ENCODE measurements around the gene ZNF175.

ZNF175 gene

DNA sequence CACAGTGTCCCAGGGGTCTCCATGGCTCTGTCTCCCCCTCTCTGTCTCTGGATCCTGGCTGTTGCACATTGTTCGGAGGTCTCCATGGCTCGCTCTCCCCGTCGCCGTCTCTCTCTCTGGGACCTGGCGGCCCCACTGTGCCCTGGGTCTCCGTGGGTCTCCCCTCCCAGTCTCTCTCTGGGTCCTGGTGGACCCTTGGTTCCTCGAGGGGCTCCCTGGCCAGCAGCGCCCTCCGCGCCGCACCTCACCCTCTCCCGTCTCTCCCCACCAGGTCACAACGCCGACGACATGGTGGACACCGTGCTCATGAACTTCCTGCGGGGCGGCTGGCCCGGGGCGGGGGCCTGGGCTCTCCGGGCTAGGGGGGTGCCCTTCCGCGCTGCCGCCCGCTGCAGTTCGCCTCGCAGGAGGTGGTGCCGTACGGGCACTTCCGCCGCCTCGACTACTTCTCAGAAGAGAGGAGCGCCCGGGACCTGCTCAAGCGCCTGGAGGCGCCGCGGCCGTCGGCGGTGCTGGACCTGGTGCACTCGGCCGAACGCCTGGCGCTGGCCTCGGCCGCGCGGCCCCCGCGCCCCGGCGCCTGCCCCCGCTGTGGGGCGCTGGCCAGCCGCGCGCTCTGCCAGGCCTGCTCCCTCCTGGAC is 30.0 kb downstream of the ZNF175 start:
- no peaks in the 10 kb centered on the region for H3K4me1 ChIP-seq (ENCODE audit: control insufficient read depth, insufficient read depth, low read depth, low read length)
- H2BK15ac ChIP-seq (ENCODE audit: low read depth, poor library complexity, severe bottlenecking), result no peak overlapping the region
- no peak overlapping the region for H3K14ac ChIP-seq (ENCODE audit: low read length in 2 of 2)
- H3K9ac ChIP-seq (ENCODE audit: low read length), result no peak overlapping the region
- H3K18ac ChIP-seq (ENCODE audit: low read depth in 1 of 2, low read length in 2 of 2), result no peak overlapping the region
- H3K79me1 ChIP-seq (replicated peaks; ENCODE audit: low read length, poor library complexity, severe bottlenecking), result peaks cover 2% of the 10 kb centered on the region
- no peak overlapping the region for H3K4me3 ChIP-seq (ENCODE audit: insufficient read depth in 1 of 2, low read depth in 1 of 2, low read length in 2 of 2)
- no peak overlapping the region for H2BK5ac ChIP-seq (ENCODE audit: low read depth, low read length, poor library complexity, severe bottlenecking)
- no peak overlapping the region for H2BK12ac ChIP-seq (ENCODE audit: low read length in 2 of 2)
- H2BK120ac ChIP-seq (ENCODE audit: low read depth, low read length), result no peak overlapping the region
- H2AK5ac ChIP-seq (ENCODE audit: low read length, severe bottlenecking), result no peak overlapping the region
- peaks cover 0 to 18% of the 10 kb centered on the region in 2 experiments for H3K36me3 ChIP-seq (ENCODE audit: control insufficient read depth in 1 of 2, insufficient read depth in 2 of 2, low read depth in 1 of 2, low read length in 2 of 2)
- WGBS, result 94% methylated on average over 58 of the region's 59 CpGs
- H2AFZ ChIP-seq (ENCODE audit: low read depth, low read length), result no peak overlapping the region
- no peak for DNase-seq
- no peak overlapping the region for H3K23ac ChIP-seq (ENCODE audit: low read length in 2 of 2)
- peaks cover 0 to 22% of the 10 kb centered on the region in 2 experiments for H3K27me3 ChIP-seq (ENCODE audit: control insufficient read depth in 1 of 2, insufficient read depth in 1 of 2, low read length in 2 of 2)
- H3K4me2 ChIP-seq (ENCODE audit: low read length, poor library complexity, severe bottlenecking), result no peak overlapping the region
- H4K91ac ChIP-seq (ENCODE audit: low read length), result no peak overlapping the region
- H4K8ac ChIP-seq (ENCODE audit: low read length), result no peak overlapping the region
- H3K27ac ChIP-seq (ENCODE audit: low read length, poor library complexity, severe bottlenecking), result no peak overlapping the region
- no peak overlapping the region for H3K4ac ChIP-seq (ENCODE audit: low read depth in 1 of 2, low read length in 2 of 2)
- no peaks in the 10 kb centered on the region for H3K9me3 ChIP-seq (ENCODE audit: control insufficient read depth, low read length)

DNA sequence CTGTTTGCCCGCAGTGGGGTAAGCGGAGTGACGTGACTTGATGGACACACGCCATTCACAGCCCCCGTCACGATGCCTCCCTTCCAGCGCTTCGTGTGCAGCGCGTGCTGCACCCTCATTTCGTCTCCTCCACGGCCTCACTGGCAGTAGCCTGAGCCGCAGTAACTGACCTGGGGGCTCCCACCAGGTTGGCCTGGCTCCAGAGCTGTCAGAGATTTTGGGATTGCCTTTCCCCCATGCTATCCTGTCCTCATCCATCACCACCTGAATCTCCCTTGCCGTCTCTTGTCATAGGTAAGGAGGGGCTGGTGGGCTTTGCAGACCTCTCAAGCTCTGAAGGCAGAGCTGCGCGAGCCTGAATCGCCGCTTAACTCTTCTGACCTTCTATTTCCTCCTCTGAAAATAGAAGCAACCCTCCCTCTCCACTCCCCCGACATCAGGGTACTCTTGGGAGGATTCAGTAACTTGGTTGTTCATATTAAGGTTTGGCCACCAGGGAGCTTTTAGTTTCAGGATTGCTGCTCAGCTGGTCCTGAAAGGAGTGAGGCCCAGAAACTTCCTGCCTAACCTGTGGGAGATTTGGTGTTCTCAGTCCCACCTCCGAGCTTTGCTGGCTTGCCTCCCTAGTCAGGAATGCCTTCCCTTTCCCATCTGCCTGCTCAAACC is 31.2 kb downstream of the ZNF175 start:
- no peak overlapping the region for H3K4ac ChIP-seq (ENCODE audit: low read depth in 1 of 2, low read length in 2 of 2)
- H4K8ac ChIP-seq (ENCODE audit: low read length), result no peak overlapping the region
- no peak overlapping the region for H2AFZ ChIP-seq (ENCODE audit: low read depth, low read length)
- no peak overlapping the region for H2BK15ac ChIP-seq (ENCODE audit: low read depth, poor library complexity, severe bottlenecking)
- peaks cover 0 to 22% of the 10 kb centered on the region in 2 experiments for H3K27me3 ChIP-seq (ENCODE audit: control insufficient read depth in 1 of 2, insufficient read depth in 1 of 2, low read length in 2 of 2)
- H3K23ac ChIP-seq (ENCODE audit: low read length in 2 of 2), result no peak overlapping the region
- H2BK5ac ChIP-seq (ENCODE audit: low read depth, low read length, poor library complexity, severe bottlenecking), result no peak overlapping the region
- no peak overlapping the region for H2AK5ac ChIP-seq (ENCODE audit: low read length, severe bottlenecking)
- no peak overlapping the region for H3K14ac ChIP-seq (ENCODE audit: low read length in 2 of 2)
- WGBS, result 89% methylated on average over 19 of the region's 20 CpGs
- no peak overlapping the region for H3K4me3 ChIP-seq (ENCODE audit: insufficient read depth in 1 of 2, low read depth in 1 of 2, low read length in 2 of 2)
- H3K4me2 ChIP-seq (ENCODE audit: low read length, poor library complexity, severe bottlenecking), result no peak overlapping the region
- no peaks in the 10 kb centered on the region for H3K4me1 ChIP-seq (ENCODE audit: control insufficient read depth, insufficient read depth, low read depth, low read length)
- peaks cover 0 to 18% of the 10 kb centered on the region in 2 experiments for H3K36me3 ChIP-seq (ENCODE audit: control insufficient read depth in 1 of 2, insufficient read depth in 2 of 2, low read depth in 1 of 2, low read length in 2 of 2)
- H3K79me1 ChIP-seq (replicated peaks; ENCODE audit: low read length, poor library complexity, severe bottlenecking), result peaks cover under 1% of the 10 kb centered on the region
- H4K91ac ChIP-seq (ENCODE audit: low read length), result no peak overlapping the region
- no peak for DNase-seq
- no peak overlapping the region for H2BK12ac ChIP-seq (ENCODE audit: low read length in 2 of 2)
- no peaks in the 10 kb centered on the region for H3K9me3 ChIP-seq (ENCODE audit: control insufficient read depth, low read length)
- no peak overlapping the region for H2BK120ac ChIP-seq (ENCODE audit: low read depth, low read length)
- no peak overlapping the region for H3K27ac ChIP-seq (ENCODE audit: low read length, poor library complexity, severe bottlenecking)
- no peak overlapping the region for H3K18ac ChIP-seq (ENCODE audit: low read depth in 1 of 2, low read length in 2 of 2)
- no peak overlapping the region for H3K9ac ChIP-seq (ENCODE audit: low read length)

DNA sequence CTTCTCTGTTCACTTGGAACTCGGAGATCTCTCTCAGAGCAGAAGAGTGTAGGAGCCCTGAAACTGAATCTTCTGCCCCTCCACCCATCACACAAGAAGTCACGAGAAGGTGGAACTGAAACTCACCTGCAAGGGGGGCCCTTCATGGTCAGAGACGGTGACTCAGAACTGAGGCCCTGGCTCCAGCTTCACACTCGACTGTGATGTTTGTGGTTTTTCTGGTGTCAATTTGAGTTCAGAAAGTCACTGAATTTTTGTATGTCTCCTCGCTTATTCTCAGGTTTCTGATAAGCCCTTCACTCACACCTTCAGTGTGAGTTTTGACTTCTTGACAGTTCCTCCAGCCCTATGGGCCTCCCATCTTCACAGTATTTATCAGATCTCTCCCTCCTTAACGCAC is 36.0 kb downstream of the ZNF175 start:
- Histone ChIP-seq H3K14ac (ENCODE audit: low read length in 2 of 2) (no peak overlapping the region), H3K18ac (ENCODE audit: low read depth in 1 of 2, low read length in 2 of 2) (no peak overlapping the region), H3K4ac (ENCODE audit: low read depth in 1 of 2, low read length in 2 of 2) (no peak overlapping the region), H4K8ac (ENCODE audit: low read length) (no peak overlapping the region), H3K27ac (ENCODE audit: low read length, poor library complexity, severe bottlenecking) (no peak overlapping the region), H3K79me1 (replicated peaks; ENCODE audit: low read length, poor library complexity, severe bottlenecking) (no peaks in the 10 kb centered on the region), H2BK12ac (ENCODE audit: low read length in 2 of 2) (no peak overlapping the region), H2BK5ac (ENCODE audit: low read depth, low read length, poor library complexity, severe bottlenecking) (no peak overlapping the region), H2AK5ac (ENCODE audit: low read length, severe bottlenecking) (no peak overlapping the region), H3K4me2 (ENCODE audit: low read length, poor library complexity, severe bottlenecking) (no peak overlapping the region), H3K9me3 (ENCODE audit: control insufficient read depth, low read length) (no peaks in the 10 kb centered on the region), H3K9ac (ENCODE audit: low read length) (no peak overlapping the region), H2AFZ (ENCODE audit: low read depth, low read length) (no peak overlapping the region), H3K27me3 (ENCODE audit: control insufficient read depth in 1 of 2, insufficient read depth in 1 of 2, low read length in 2 of 2) (peaks cover 0 to 6% of the 10 kb centered on the region in 2 experiments), H3K23ac (ENCODE audit: low read length in 2 of 2) (no peak overlapping the region), H3K4me3 (ENCODE audit: insufficient read depth in 1 of 2, low read depth in 1 of 2, low read length in 2 of 2) (no peak overlapping the region), H2BK15ac (ENCODE audit: low read depth, poor library complexity, severe bottlenecking) (no peak overlapping the region), H4K91ac (ENCODE audit: low read length) (no peak overlapping the region), H3K36me3 (ENCODE audit: control insufficient read depth in 1 of 2, insufficient read depth in 2 of 2, low read depth in 1 of 2, low read length in 2 of 2) (peaks cover 0 to 3% of the 10 kb centered on the region in 2 experiments), H3K4me1 (ENCODE audit: control insufficient read depth, insufficient read depth, low read depth, low read length) (no peaks in the 10 kb centered on the region), H2BK120ac (ENCODE audit: low read depth, low read length) (no peak overlapping the region)
- 20% methylated on average over 3 of the region's 6 CpGs for WGBS
- DNase-seq, result no peak

DNA sequence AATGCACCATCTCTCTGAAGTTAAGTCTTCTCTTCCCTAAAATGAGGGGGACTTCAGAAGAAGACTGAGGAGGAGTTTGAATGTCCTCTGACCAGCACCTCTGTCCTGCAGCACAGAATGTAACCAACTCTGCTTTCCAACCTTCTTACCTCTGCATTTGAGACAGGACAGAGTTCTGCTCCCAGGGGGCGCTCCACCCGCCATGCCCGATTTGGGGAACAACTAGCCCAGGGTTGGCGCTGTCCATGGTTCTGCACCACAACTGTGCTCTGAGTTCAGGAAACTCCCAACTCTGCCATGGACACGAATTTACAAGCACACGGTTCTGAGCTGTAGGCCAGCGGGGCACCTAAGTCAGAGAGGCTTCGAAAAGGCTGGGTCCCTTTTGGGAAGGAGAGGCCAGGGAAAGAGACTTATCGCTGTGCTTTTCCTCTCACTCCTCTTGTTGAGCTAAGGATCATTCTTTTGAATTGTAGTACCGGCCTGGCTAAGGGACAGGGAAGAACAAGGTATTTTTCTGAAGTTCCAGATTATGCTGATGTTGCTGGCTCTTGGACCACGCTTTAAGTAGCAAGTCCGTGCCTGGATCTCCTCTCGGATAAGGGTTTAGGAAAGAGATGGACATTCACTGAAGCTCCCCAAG is 37.0 kb downstream of the ZNF175 start:
- no peak overlapping the region for H3K18ac ChIP-seq (ENCODE audit: low read depth in 1 of 2, low read length in 2 of 2)
- no peak overlapping the region for H3K27ac ChIP-seq (ENCODE audit: low read length, poor library complexity, severe bottlenecking)
- no peak overlapping the region for H2AK5ac ChIP-seq (ENCODE audit: low read length, severe bottlenecking)
- H3K23ac ChIP-seq (ENCODE audit: low read length in 2 of 2), result no peak overlapping the region
- H3K4me2 ChIP-seq (ENCODE audit: low read length, poor library complexity, severe bottlenecking), result no peak overlapping the region
- no peaks in the 10 kb centered on the region for H3K4me1 ChIP-seq (ENCODE audit: control insufficient read depth, insufficient read depth, low read depth, low read length)
- no peak overlapping the region for H4K8ac ChIP-seq (ENCODE audit: low read length)
- no peaks in the 10 kb centered on the region for H3K9me3 ChIP-seq (ENCODE audit: control insufficient read depth, low read length)
- H3K9ac ChIP-seq (ENCODE audit: low read length), result no peak overlapping the region
- H3K79me1 ChIP-seq (replicated peaks; ENCODE audit: low read length, poor library complexity, severe bottlenecking), result no peaks in the 10 kb centered on the region
- H2BK12ac ChIP-seq (ENCODE audit: low read length in 2 of 2), result no peak overlapping the region
- no peak overlapping the region for H2BK15ac ChIP-seq (ENCODE audit: low read depth, poor library complexity, severe bottlenecking)
- H3K14ac ChIP-seq (ENCODE audit: low read length in 2 of 2), result no peak overlapping the region
- H4K91ac ChIP-seq (ENCODE audit: low read length), result no peak overlapping the region
- H3K4ac ChIP-seq (ENCODE audit: low read depth in 1 of 2, low read length in 2 of 2), result no peak overlapping the region
- no peak overlapping the region for H3K4me3 ChIP-seq (ENCODE audit: insufficient read depth in 1 of 2, low read depth in 1 of 2, low read length in 2 of 2)
- no peaks in the 10 kb centered on the region for H3K27me3 ChIP-seq (ENCODE audit: control insufficient read depth in 1 of 2, insufficient read depth in 1 of 2, low read length in 2 of 2)
- no peaks in the 10 kb centered on the region for H3K36me3 ChIP-seq (ENCODE audit: control insufficient read depth in 1 of 2, insufficient read depth in 2 of 2, low read depth in 1 of 2, low read length in 2 of 2)
- no peak overlapping the region for H2AFZ ChIP-seq (ENCODE audit: low read depth, low read length)
- no peak overlapping the region for H2BK5ac ChIP-seq (ENCODE audit: low read depth, low read length, poor library complexity, severe bottlenecking)
- no peak overlapping the region for H2BK120ac ChIP-seq (ENCODE audit: low read depth, low read length)
- 32% methylated on average over 13 of the region's 13 CpGs for WGBS
- DNase-seq, result peak; percentile 56
